ENCODE measurements around the gene KLHDC7B. TPM values are rescaled to one million over a fixed set of nuclear protein-coding genes. Genes with fewer than 3 reads are reported as not detected.

The KLHDC7B gene
- total and polyA plus RNA-seq, 2 donors (not counting 3 experiments of a cell fraction or from before 2014, with no cell fraction given): not detected

DNA sequence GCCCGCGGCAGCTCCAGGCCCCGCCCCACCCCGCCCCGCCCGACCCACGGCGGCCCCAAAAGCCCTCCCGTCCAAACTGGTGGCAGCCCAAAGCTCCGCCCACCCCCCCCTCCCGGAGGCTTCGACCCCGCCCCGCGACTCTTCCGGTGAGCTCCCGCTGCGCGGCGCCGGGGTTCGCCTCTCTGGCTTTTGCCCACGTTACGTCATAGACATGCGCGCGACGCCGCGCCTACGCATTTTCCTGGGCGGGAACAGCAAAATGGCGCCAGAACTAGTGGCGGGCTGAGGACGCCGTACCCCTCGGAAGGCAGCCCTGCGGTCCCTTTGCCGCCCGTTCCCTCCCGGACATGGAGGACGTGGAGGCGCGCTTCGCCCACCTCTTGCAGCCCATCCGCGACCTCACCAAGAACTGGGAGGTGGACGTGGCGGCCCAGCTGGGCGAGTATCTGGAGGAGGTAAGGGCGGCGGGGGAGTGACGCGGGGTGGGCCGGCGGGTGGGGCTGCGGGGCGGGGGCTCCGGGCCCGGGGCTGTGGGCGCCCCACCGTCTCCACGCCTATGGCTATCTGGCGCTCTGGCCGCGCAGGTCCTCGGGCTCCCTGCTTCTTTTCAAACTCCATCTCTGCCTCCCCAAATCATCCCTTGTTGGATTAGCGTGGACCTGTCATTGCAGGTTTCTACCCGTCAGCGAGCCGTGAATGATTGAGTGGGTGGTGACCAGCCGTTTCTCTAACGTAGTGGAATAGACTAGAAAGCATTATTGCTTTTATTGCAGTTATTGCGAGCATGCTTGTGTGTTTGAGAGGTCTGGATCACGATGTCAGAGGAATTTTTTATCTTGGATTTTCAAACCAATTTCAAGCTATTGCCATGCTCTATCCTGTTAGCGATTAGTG, 37.5 kb upstream of the KLHDC7B start, which contains the start of gene NCAPH2:
Gene NCAPH2 (plus strand): TSS at position 234 of the 894 bp plus-strand sequence. CDS start 114 bp downstream, at position 348.
- POLR2A ChIA-PET: interaction anchor here (0.6 to 1.1 kb wide), 3 partner anchors 14 to 130 kb away, joined by 3 to 12 read pairs (median 4); partner anchors contain the start of gene SCO2
- H3K9me3 ChIP-seq (replicated peaks; ENCODE audit: control insufficient read depth, insufficient read depth, low read length): no peaks in the 10 kb centered on the region
- intact Hi-C loops (cut with micrococcal nuclease) (loop anchor here (1.0 to 2.0 kb wide), 2 partner anchors 17 to 75 kb away; partner anchors contain the start of genes CHKB and SCO2), dilution Hi-C loops (cut with MboI; ENCODE audit: extremely low pct_ligation_motif_present, low sequenced_read_pairs) (no loop called here)
- peak within 1 kb of the TSS; percentile 72 for H3K27ac ChIP-seq (ENCODE audit: insufficient read depth, low read depth, low read length)
- peak; percentile 97 for FAIRE-seq
- H3K36me3 ChIP-seq (ENCODE audit: control insufficient read depth in 2 of 2, extremely low read depth in 1 of 2, insufficient read depth in 2 of 2, low read length in 2 of 2): peaks cover 6 to 11% of the 10 kb centered on the region in 2 experiments
- DNase-seq (ENCODE audit: low read depth, low spot score): peak; percentile 97
- BruUV-seq (replicated peaks): no TSS peak
- H3K9ac ChIP-seq (replicated peaks; ENCODE audit: extremely low read depth, insufficient read depth, low read length): peak within 1 kb of the TSS; percentile 71
- peak within 1 kb of the TSS; percentile 68 to 98 (median 79) for H3K4me3 ChIP-seq (replicated peaks in 1 of 3; ENCODE audit: insufficient read depth in 1 of 3, low read depth in 1 of 3, low read length in 3 of 3)
- H3K4me2 ChIP-seq (ENCODE audit: insufficient read depth, low read length): peak within 1 kb of the TSS; percentile 99
- H2AFZ ChIP-seq (ENCODE audit: low read depth, low read length): peak within 1 kb of the TSS; percentile 93
- CTCF ChIA-PET: interaction anchor here (0.5 to 3.0 kb wide), 10 partner anchors 11 to 113 kb away, joined by 3 to 34 read pairs (median 3); partner anchors contain the start of genes SCO2 and SYCE3
- H3K27me3 ChIP-seq (ENCODE audit: control insufficient read depth in 2 of 2, insufficient read depth in 2 of 2, low read length in 2 of 2): no peaks in the 10 kb centered on the region
- no peaks in the 10 kb centered on the region for H4K20me1 ChIP-seq (replicated peaks; ENCODE audit: control insufficient read depth, extremely low read depth, insufficient read depth, low read length)
- H3K9me1 ChIP-seq (replicated peaks; ENCODE audit: control insufficient read depth, extremely low read depth, insufficient read depth, low read length): no peaks in the 10 kb centered on the region
- no peak for TF ChIP-seq EZH2 (IDR thresholded peaks at IDR 0.05; ENCODE audit: borderline replicate concordance, low read depth, low read length, severe bottlenecking)
- TF ChIP-seq JUN (IDR thresholded peaks at IDR 0.05; ENCODE audit: borderline replicate concordance, insufficient read depth, insufficient read length, low read depth): no peak
- peak; percentile 57 for TF ChIP-seq POLR2AphosphoS5 (IDR thresholded peaks at IDR 0.05; ENCODE audit: insufficient read depth, low read depth, low read length)
- TF ChIP-seq GATA2 (IDR thresholded peaks at IDR 0.05; ENCODE audit: insufficient read depth, insufficient read length, low read depth, low read length): no peak
- TF ChIP-seq MYC (IDR thresholded peaks at IDR 0.05; ENCODE audit: low read depth, low read length): no peak
- TF ChIP-seq FOS (IDR thresholded peaks at IDR 0.05; ENCODE audit: borderline replicate concordance, insufficient read depth, low read length): no peak
- TF ChIP-seq, protein P1, sequence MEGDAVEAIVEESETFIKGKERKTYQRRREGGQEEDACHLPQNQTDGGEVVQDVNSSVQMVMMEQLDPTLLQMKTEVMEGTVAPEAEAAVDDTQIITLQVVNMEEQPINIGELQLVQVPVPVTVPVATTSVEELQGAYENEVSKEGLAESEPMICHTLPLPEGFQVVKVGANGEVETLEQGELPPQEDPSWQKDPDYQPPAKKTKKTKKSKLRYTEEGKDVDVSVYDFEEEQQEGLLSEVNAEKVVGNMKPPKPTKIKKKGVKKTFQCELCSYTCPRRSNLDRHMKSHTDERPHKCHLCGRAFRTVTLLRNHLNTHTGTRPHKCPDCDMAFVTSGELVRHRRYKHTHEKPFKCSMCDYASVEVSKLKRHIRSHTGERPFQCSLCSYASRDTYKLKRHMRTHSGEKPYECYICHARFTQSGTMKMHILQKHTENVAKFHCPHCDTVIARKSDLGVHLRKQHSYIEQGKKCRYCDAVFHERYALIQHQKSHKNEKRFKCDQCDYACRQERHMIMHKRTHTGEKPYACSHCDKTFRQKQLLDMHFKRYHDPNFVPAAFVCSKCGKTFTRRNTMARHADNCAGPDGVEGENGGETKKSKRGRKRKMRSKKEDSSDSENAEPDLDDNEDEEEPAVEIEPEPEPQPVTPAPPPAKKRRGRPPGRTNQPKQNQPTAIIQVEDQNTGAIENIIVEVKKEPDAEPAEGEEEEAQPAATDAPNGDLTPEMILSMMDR (IDR thresholded peaks at IDR 0.05; ENCODE audit: extremely low read depth in 1 of 2, insufficient read depth in 1 of 2, low read depth in 1 of 2, low read length in 2 of 2): no peak
- TF ChIP-seq, protein P2, sequence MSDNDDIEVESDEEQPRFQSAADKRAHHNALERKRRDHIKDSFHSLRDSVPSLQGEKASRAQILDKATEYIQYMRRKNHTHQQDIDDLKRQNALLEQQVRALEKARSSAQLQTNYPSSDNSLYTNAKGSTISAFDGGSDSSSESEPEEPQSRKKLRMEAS (IDR thresholded peaks at IDR 0.05; ENCODE audit: insufficient read depth, insufficient read length): no peak
- TF ChIP-seq POLR2A (IDR thresholded peaks at IDR 0.05; ENCODE audit: low read depth, low read length): peak; percentile 75
- H3K4me1 ChIP-seq (ENCODE audit: control insufficient read depth, extremely low read depth, insufficient read depth, low read length): peaks cover 14% of the 10 kb centered on the region
- peaks cover 39% of the 10 kb centered on the region for H3K79me2 ChIP-seq (ENCODE audit: control insufficient read depth, insufficient read depth, low read length)

Data from endothelial cell of umbilical vein (primary cell).